Glutamatergic neuron (in vitro differentiated cells): Measurements from ENCODE around the gene THSD7B. TPM values are rescaled to one million over a fixed set of nuclear protein-coding genes. Genes with fewer than 3 reads are reported as not detected.
"Not testable (repeated sequence)": the region's sequence is repeated elsewhere in the genome, so short reads cannot be mapped to it uniquely, and the experiment has no call there.

Experiments
- DNase-seq: peaks from one replicate; pipeline ENCODE4 v3.0.0; 2022
- H3K27ac Mint-ChIP-seq: one replicate; pipeline ENCODE4 v1.8.0; 2020; ENCODE audit warnings: mild to moderate bottlenecking, mixed read lengths, inconsistent platforms; ENCODE audit not compliant: unreplicated experiment
- H3K27me3 Mint-ChIP-seq: one replicate; pipeline ENCODE4 v1.8.0; 2020; ENCODE audit warnings: mild to moderate bottlenecking, moderate library complexity, mixed read lengths, inconsistent platforms; ENCODE audit not compliant: unreplicated experiment
- H3K36me3 Mint-ChIP-seq: one replicate; pipeline ENCODE4 v1.8.0; 2020; ENCODE audit warnings: mild to moderate bottlenecking, mixed read lengths, inconsistent platforms; ENCODE audit not compliant: unreplicated experiment
- H3K4me1 Mint-ChIP-seq: one replicate; pipeline ENCODE4 v1.8.0; 2020; ENCODE audit warnings: mild to moderate bottlenecking, low read depth, mixed read lengths, inconsistent platforms; ENCODE audit not compliant: unreplicated experiment
- H3K4me3 Mint-ChIP-seq: one replicate; pipeline ENCODE4 v1.8.0; 2020; ENCODE audit warnings: mild to moderate bottlenecking, mixed read lengths, inconsistent platforms; ENCODE audit not compliant: unreplicated experiment
- H3K9me3 Mint-ChIP-seq: one replicate; pipeline ENCODE4 v1.8.0; 2020; ENCODE audit warnings: mild to moderate bottlenecking, moderate library complexity, mixed read lengths, inconsistent platforms; ENCODE audit not compliant: unreplicated experiment
- total RNA-seq: library from RNA; stranded (reverse); fragmentation: NEBNext Ultra II Directional; extraction: Animal tissue kit (Norgen Biotek cat#: 25700); gene quantifications from one replicate; pipeline ENCODE4 v1.2.1, GENCODE V29; 2021; ENCODE audit not compliant: unreplicated experiment
- TF ChIP-seq, protein P1 (sequence below): fragments of 200-600 bp; sonication (generic); IDR thresholded peaks from one replicate; pipeline ENCODE4 v1.5.0; 2021; ENCODE audit not compliant: partially characterized antibody, unreplicated experiment

Gene THSD7B
- total RNA-seq, 1 donor from 2014 or later, result 182 TPM

DNA sequence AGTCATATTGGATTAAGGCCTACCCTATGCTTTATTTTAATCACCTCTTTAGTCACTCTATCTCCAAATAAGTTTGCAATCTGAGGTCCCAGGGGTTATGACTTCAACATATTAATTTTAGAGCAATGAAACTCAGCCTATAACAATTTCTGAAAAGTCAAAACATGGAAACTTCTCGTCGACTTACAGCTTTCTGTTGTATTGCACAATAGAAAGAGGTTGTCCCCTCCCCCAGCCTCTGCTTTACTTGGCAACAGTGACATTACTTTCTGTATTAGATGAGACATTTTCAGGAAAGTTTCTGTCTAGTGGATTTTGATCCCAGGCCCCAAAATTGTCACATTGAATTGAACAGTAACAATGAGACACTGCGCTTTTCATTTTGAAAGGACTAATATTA, 326.4 kb downstream of the THSD7B start:
- H3K9me3 Mint-ChIP-seq, result peaks cover 5% of the 10 kb centered on the region
- H3K4me1 Mint-ChIP-seq, result no peaks in the 10 kb centered on the region
- no peak overlapping the region for H3K27ac Mint-ChIP-seq
- TF ChIP-seq, protein P1, sequence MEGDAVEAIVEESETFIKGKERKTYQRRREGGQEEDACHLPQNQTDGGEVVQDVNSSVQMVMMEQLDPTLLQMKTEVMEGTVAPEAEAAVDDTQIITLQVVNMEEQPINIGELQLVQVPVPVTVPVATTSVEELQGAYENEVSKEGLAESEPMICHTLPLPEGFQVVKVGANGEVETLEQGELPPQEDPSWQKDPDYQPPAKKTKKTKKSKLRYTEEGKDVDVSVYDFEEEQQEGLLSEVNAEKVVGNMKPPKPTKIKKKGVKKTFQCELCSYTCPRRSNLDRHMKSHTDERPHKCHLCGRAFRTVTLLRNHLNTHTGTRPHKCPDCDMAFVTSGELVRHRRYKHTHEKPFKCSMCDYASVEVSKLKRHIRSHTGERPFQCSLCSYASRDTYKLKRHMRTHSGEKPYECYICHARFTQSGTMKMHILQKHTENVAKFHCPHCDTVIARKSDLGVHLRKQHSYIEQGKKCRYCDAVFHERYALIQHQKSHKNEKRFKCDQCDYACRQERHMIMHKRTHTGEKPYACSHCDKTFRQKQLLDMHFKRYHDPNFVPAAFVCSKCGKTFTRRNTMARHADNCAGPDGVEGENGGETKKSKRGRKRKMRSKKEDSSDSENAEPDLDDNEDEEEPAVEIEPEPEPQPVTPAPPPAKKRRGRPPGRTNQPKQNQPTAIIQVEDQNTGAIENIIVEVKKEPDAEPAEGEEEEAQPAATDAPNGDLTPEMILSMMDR, result no peak
- H3K4me3 Mint-ChIP-seq, result no peak overlapping the region
- no peak for DNase-seq
- peaks cover 2% of the 10 kb centered on the region for H3K27me3 Mint-ChIP-seq
- H3K36me3 Mint-ChIP-seq, result no peaks in the 10 kb centered on the region

DNA sequence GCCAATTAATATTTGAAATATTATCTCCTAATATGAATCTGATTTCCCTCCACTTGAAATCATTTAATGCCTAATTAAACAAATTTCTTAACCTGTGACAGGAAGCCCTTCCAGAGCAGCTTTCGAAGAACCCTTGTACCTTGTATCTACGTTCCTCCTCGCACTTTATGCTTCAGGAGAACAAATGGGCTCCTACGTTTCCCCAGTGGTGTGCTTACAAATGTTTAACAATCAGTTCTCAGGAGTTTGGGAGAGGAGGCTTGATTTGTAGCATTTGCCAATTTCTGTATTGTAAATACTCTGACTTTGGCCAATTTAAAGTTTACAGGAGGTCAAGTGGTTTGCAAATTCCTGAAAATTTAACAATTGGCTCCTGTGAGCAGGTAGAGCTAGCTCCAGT, 327.8 kb downstream of the THSD7B start:
- Mint-ChIP-seq H3K4me1 (no peaks in the 10 kb centered on the region), H3K9me3 (peaks cover 2% of the 10 kb centered on the region), H3K27me3 (peaks cover 2% of the 10 kb centered on the region), H3K36me3 (no peaks in the 10 kb centered on the region), H3K27ac (no peak overlapping the region), H3K4me3 (no peak overlapping the region)
- TF ChIP-seq, protein P1, result no peak
- DNase-seq, result no peak

DNA sequence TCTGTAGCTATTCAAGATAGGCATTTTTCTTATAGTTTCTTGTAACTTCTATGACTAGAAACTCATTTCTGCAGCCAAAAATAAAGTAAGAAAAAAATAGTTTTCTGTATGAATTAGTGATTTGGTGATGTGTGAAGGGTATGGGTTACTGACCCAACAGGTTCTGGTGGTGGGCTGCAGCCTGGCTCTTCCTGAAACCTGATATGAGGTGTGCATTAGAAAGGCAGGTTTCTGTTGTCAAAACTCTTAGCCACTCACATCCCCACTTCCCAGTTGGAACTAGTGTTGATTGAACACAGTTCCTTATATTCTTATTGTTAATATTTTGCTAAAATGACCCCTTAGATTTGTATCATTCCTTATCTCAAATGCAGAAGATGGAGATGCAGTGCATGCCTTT, 330.8 kb downstream of the THSD7B start:
- Mint-ChIP-seq H3K9me3 (peaks cover 1% of the 10 kb centered on the region), H3K36me3 (no peaks in the 10 kb centered on the region), H3K27ac (no peak overlapping the region)

DNA sequence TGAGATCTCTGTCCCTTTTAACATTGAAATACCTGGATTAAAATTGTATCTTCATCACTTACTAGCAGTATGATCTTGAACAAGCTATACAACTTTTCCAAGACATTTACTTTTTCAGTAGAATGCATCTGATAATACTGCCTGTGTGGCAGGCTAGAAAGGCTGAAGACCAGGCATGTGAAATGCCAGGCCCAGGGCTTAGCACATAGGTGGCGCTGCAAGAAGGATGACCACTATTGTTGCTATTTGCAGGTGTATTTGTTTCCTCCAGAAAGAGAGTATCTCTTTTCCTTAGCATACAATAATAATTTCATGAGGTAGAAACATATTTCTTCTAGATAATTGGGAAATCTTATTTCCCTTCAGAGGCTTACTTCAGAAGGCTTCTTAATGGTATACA, 331.3 kb downstream of the THSD7B start:
- DNase-seq, result no peak
- peaks cover 5% of the 10 kb centered on the region for H3K9me3 Mint-ChIP-seq
- H3K27me3 Mint-ChIP-seq, result no peaks in the 10 kb centered on the region
- no peaks in the 10 kb centered on the region for H3K36me3 Mint-ChIP-seq
- H3K4me1 Mint-ChIP-seq, result no peaks in the 10 kb centered on the region
- TF ChIP-seq, protein P1, result peak; percentile 11
- H3K27ac Mint-ChIP-seq, result no peak overlapping the region
- no peak overlapping the region for H3K4me3 Mint-ChIP-seq

More for the DNA sequence above, 330.8 kb downstream of the THSD7B start:
- peaks cover 2% of the 10 kb centered on the region for H3K27me3 Mint-ChIP-seq
- H3K4me1 Mint-ChIP-seq, result no peaks in the 10 kb centered on the region
- TF ChIP-seq, protein P1, result no peak
- no peak overlapping the region for H3K4me3 Mint-ChIP-seq
- no peak for DNase-seq

DNA sequence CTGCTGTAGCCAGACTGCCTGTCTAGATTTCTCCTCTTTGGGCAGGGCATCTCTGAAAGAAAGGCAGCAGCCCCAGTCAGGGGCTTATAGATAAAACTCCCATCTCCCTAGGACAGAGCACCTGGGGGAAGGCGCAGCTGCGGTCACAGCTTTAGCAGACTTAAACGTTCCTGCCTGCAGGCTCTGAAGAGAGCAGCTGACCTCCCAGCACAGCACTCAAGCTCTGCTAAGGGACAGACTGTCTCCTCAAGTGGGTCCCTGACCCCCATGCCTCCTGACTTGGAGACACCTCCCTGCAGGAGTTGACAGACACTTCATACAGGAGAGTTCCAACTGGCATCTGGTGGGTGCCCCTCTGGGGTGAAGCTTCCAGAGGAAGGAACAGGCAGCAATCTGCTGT, 336.5 kb downstream of the THSD7B start:
- H3K36me3 Mint-ChIP-seq, result peaks cover 31% of the 10 kb centered on the region
- H3K27me3 Mint-ChIP-seq, result peaks cover 13% of the 10 kb centered on the region
- not testable (repeated sequence) for H3K27ac Mint-ChIP-seq, DNase-seq, H3K4me1 Mint-ChIP-seq, H3K4me3 Mint-ChIP-seq
- H3K9me3 Mint-ChIP-seq, result peaks cover 24% of the 10 kb centered on the region

DNA sequence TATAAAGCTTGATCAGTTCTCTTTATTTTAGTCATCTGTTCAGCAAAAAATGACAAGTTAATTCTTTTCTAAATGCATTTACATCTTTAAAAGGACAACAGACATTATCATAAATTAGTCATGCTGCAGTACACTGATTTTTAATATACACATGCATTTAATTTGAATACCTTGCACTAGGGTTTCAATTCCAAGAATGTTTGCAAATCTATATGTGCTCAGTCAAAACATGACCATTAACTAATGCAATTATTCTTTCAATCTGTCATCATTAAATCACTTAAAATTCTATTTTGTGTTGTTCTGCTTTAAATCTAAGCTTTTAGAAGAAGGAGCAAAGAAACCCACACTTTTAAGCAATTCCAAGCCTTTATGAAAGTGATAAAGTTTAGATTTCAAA, 342.6 kb downstream of the THSD7B start:
- Mint-ChIP-seq H3K27me3 (peaks cover 12% of the 10 kb centered on the region), H3K4me3 (no peak overlapping the region)
- TF ChIP-seq, protein P1, result no peak

More for the DNA sequence above, 342.6 kb downstream of the THSD7B start:
- no peak for DNase-seq
- H3K4me1 Mint-ChIP-seq, result peaks cover 4% of the 10 kb centered on the region
- peaks cover 30% of the 10 kb centered on the region for H3K36me3 Mint-ChIP-seq
- H3K9me3 Mint-ChIP-seq, result peaks cover 23% of the 10 kb centered on the region
- no peak overlapping the region for H3K27ac Mint-ChIP-seq
